Measurements from ENCODE around the gene FDXR.

GRCh38 chr17:74859459-74860228, 13.2 kb downstream of the FDXR start, which contains the start of gene GRIN2C:
- TF ChIP-seq, protein P1, sequence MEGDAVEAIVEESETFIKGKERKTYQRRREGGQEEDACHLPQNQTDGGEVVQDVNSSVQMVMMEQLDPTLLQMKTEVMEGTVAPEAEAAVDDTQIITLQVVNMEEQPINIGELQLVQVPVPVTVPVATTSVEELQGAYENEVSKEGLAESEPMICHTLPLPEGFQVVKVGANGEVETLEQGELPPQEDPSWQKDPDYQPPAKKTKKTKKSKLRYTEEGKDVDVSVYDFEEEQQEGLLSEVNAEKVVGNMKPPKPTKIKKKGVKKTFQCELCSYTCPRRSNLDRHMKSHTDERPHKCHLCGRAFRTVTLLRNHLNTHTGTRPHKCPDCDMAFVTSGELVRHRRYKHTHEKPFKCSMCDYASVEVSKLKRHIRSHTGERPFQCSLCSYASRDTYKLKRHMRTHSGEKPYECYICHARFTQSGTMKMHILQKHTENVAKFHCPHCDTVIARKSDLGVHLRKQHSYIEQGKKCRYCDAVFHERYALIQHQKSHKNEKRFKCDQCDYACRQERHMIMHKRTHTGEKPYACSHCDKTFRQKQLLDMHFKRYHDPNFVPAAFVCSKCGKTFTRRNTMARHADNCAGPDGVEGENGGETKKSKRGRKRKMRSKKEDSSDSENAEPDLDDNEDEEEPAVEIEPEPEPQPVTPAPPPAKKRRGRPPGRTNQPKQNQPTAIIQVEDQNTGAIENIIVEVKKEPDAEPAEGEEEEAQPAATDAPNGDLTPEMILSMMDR (IDR thresholded peaks at IDR 0.05 in 4 of 5, conservative IDR thresholded peaks at IDR 0.05 in 1 of 5), result peak in 2 of 5 experiments; percentile 14 to 50
- no peak for TF ChIP-seq POLR2A (IDR thresholded peaks at IDR 0.05)

Data from gastrocnemius medialis (tissue), 4 donors.